ENCODE measurements around the gene NFE2L1. TPM values are rescaled to one million over a fixed set of nuclear protein-coding genes. Genes with fewer than 3 reads are reported as not detected.

Gene NFE2L1
- total and polyA plus RNA-seq, 9 of the 15 experiments (the other 6 are each of a cell fraction or from before 2014, with no cell fraction given) = 2.0 to 68.6 (median 39.7) TPM

GRCh38 chr17:48055531-48056245 is 7.5 kb downstream of the NFE2L1 start (continued):
- TF ChIP-seq CUX1 (CRISPR knock-in tag; IDR thresholded peaks at IDR 0.05) = no peak
- no peak for TF ChIP-seq HNRNPK (IDR thresholded peaks at IDR 0.05; ENCODE audit: low read depth, low read length, poor library complexity, severe bottlenecking)
- no peak for TF ChIP-seq ADNP (tag; IDR thresholded peaks at IDR 0.05)
- TF ChIP-seq MED1 (CRISPR knock-in tag; IDR thresholded peaks at IDR 0.05; ENCODE audit: borderline replicate concordance) = no peak
- no peak for TF ChIP-seq SIN3B (IDR thresholded peaks at IDR 0.05; ENCODE audit: low read depth)
- no peak for TF ChIP-seq NR3C1 (CRISPR knock-in tag; IDR thresholded peaks at IDR 0.05)
- no peak for TF ChIP-seq ZFP30 (CRISPR knock-in tag; IDR thresholded peaks at IDR 0.05; ENCODE audit: borderline replicate concordance)
- TF ChIP-seq ZBTB11 (CRISPR knock-in tag; IDR thresholded peaks at IDR 0.05) = no peak
- no peak for TF ChIP-seq ZNF140 (CRISPR knock-in tag; IDR thresholded peaks at IDR 0.05)
- TF ChIP-seq ZHX1 (conservative IDR thresholded peaks at IDR 0.05; ENCODE audit: low read length) = 0 out of 2 replicates have a peak, but pooled peaks have one; percentile 40
- no peak for TF ChIP-seq MXI1 (IDR thresholded peaks at IDR 0.05; ENCODE audit: low read depth, low read length)
